BLaER1 (cell line): Measurements from ENCODE around the gene ZSCAN30.

Experiments
- H3K27ac ChIP-seq: shearing (Covaris generic); formaldehyde crosslinking; 2 replicates; pipeline ENCODE4 v1.8.1; 2022
- H3K27me3 ChIP-seq: shearing (Covaris generic); formaldehyde crosslinking; 2 replicates; pipeline ENCODE4 v1.8.1; 2022
- H3K36me3 ChIP-seq: shearing (Covaris generic); formaldehyde crosslinking; 2 replicates; pipeline ENCODE4 v1.8.1; 2022
- H3K4me1 ChIP-seq: shearing (Covaris generic); formaldehyde crosslinking; 2 replicates; pipeline ENCODE4 v1.8.1; 2022
- H3K4me2 ChIP-seq: shearing (Covaris generic); formaldehyde crosslinking; 2 replicates; pipeline ENCODE4 v1.8.1; 2022
- H3K4me3 ChIP-seq: shearing (Covaris generic); formaldehyde crosslinking; 2 replicates; pipeline ENCODE4 v1.8.1; 2022
- H3K9ac ChIP-seq: shearing (Covaris generic); formaldehyde crosslinking; 2 replicates; pipeline ENCODE4 v1.8.1; 2022
- H3K9me3 ChIP-seq: shearing (Covaris generic); formaldehyde crosslinking; 2 replicates; pipeline ENCODE4 v1.8.1; 2022
- H4K20me1 ChIP-seq: shearing (Covaris generic); formaldehyde crosslinking; 2 replicates; pipeline ENCODE4 v1.8.1; 2022
- Cebpa-rat ChIP-seq: shearing (Covaris generic); IDR thresholded peaks from 2 replicates; pipeline ENCODE4 v1.8.1; 2022

The ZSCAN30 gene

DNA sequence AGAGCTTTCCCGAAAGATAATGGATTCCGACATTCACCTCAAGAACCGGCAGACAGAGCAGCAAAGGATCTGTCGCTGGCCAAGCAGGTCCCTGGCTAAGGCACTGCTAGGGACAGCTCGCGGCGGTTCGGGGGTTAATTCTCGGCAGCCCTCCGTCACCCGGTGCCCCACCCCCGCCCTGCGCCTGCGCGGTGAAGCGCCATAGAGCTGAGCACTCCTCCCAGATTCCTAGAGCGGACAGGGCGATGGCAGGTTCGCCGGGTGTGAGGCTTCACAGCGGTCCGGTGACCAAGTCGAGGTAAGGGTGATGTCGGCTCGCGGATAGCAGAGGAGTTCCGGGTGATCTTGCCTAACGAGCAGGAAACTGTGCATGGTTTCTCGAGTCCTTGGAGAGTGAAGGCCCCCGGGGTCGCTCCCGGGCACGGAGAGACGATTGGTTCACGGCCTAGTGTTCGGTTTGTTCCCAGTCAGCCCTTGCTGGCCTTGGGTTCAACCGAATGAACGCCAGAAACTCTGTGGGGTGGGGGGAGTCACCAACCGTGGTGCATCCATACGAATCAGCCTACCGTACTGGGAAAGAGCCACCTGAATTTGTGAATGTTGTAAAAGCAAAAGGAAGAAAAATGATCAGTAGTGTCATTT lies at the start of gene ZSCAN30:
Gene ZSCAN30, minus strand, starts transcription at position 136 of the 642 bp plus-strand sequence. CDS start 25,877 bp downstream, outside the sequence.
- Histone ChIP-seq H3K9ac (peak within 1 kb of the TSS; percentile 84), H3K4me1 (peaks cover 26% of the 10 kb centered on the region), H3K4me3 (peak within 1 kb of the TSS; percentile 75), H3K36me3 (peaks cover 30% of the 10 kb centered on the region), H3K4me2 (peak within 1 kb of the TSS; percentile 91), H3K27me3 (no peaks in the 10 kb centered on the region), H3K27ac (peak within 1 kb of the TSS; percentile 83), H3K9me3 (peaks cover 20% of the 10 kb centered on the region), H4K20me1 (no peaks in the 10 kb centered on the region; the same call in 1 of the 2 replicates)
- TF ChIP-seq Cebpa-rat: no peak

DNA sequence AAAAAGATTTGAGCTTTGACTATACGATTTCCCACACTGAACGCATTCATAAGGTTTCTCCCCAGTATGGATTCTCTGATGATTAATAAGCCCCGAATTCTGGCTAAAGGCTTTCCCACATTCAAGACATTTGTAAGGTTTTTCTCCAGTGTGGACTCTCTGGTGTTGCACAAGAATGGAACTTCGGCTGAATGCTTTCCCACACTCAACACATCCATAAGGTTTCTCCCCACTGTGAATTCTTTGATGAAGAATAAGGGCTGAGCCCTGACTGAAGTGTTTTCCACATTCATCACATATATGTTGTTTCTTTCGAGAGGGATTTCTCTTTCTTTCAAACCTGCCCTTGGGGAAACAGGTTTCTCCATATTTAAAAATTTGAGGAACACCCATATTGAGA lies 47.3 kb upstream of the ZSCAN30 start:
- Histone ChIP-seq H3K27ac (no peak overlapping the region), H4K20me1 (peaks cover 91% of the 10 kb centered on the region), H3K9me3 (no peaks in the 10 kb centered on the region), H3K9ac (no peak overlapping the region), H3K4me2 (no peak overlapping the region), H3K27me3 (no peaks in the 10 kb centered on the region), H3K4me3 (no peak overlapping the region), H3K36me3 (peaks cover 97% of the 10 kb centered on the region), H3K4me1 (0 out of 2 replicates have a peak, but pooled peaks cover 5% of the 10 kb centered on the region)
- no peak for TF ChIP-seq Cebpa-rat

DNA sequence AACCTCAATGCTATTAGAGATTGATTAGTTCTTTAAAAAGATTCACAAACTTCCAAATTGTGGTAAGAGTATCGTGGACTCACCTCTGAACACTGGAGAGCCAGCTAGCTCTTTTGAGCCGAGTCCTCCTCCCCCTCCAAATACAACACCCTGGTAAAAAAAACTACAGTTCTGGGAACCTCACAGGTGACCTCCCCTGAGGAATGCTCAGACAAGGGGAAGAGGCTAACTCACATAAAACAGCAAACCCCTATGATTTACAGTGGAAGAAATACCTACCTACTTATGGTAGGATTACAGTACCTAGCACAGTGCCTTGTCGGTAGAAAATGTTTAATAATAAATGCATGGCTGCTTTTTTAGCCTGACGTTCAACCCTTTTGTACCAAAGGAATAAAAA lies 45.8 kb upstream of the ZSCAN30 start:
- no peak for TF ChIP-seq Cebpa-rat
- Histone ChIP-seq H4K20me1 (peaks cover 80% of the 10 kb centered on the region), H3K27ac (no peak overlapping the region), H3K9me3 (no peaks in the 10 kb centered on the region), H3K4me2 (no peak overlapping the region), H3K4me3 (no peak overlapping the region), H3K36me3 (peaks cover 97% of the 10 kb centered on the region), H3K4me1 (no peaks in the 10 kb centered on the region), H3K27me3 (no peaks in the 10 kb centered on the region), H3K9ac (no peak overlapping the region)

DNA sequence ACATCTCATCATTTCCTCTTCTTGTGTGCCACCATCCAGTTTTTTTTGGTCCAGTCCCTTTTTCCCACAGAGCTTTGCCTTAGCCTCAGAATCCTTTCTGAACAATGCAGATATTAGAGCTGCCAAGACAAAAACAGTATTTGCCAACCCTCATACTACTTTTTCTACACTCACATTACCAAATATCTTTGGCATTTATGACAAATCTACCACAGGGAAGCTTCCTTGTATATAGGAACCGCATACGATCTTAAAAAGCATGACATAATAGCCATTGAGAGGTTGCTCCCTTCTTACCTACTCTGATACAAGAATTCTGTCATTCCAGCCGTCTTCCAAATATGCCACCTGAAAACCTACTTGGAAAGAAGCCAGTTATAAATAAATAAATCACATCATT lies 44.8 kb upstream of the ZSCAN30 start:
- Histone ChIP-seq H4K20me1 (peaks cover 69% of the 10 kb centered on the region), H3K27ac (no peak overlapping the region), H3K9me3 (no peaks in the 10 kb centered on the region), H3K4me2 (no peak overlapping the region), H3K9ac (no peak overlapping the region), H3K27me3 (no peaks in the 10 kb centered on the region), H3K4me1 (no peaks in the 10 kb centered on the region), H3K4me3 (no peak overlapping the region), H3K36me3 (peaks cover 87% of the 10 kb centered on the region)
- no peak for TF ChIP-seq Cebpa-rat

DNA sequence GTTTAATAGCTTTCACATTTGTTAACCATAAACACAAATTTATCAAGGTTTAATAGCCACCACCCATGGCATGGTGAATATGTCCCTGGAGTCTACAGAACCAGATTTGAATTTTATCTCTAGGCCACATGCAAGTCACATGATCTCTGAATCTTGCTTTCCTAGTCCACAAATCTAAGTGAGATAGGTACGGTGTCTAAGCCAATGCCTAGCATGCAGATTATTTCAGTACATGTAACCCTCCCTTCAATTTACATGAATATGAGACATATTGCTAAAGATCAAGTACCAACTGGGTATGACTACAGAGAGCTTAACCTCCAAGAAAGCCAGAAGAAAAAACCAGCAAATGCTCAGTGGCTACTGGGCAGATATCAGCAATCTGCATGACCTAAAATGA lies 44.2 kb upstream of the ZSCAN30 start:
- Histone ChIP-seq H3K27ac (no peak overlapping the region), H3K9ac (no peak overlapping the region), H4K20me1 (peaks cover 63% of the 10 kb centered on the region), H3K4me2 (no peak overlapping the region), H3K27me3 (no peaks in the 10 kb centered on the region), H3K36me3 (peaks cover 81% of the 10 kb centered on the region), H3K9me3 (0 out of 2 replicates have a peak, but pooled peaks cover 4% of the 10 kb centered on the region), H3K4me1 (no peaks in the 10 kb centered on the region), H3K4me3 (no peak overlapping the region)
- TF ChIP-seq Cebpa-rat: no peak

DNA sequence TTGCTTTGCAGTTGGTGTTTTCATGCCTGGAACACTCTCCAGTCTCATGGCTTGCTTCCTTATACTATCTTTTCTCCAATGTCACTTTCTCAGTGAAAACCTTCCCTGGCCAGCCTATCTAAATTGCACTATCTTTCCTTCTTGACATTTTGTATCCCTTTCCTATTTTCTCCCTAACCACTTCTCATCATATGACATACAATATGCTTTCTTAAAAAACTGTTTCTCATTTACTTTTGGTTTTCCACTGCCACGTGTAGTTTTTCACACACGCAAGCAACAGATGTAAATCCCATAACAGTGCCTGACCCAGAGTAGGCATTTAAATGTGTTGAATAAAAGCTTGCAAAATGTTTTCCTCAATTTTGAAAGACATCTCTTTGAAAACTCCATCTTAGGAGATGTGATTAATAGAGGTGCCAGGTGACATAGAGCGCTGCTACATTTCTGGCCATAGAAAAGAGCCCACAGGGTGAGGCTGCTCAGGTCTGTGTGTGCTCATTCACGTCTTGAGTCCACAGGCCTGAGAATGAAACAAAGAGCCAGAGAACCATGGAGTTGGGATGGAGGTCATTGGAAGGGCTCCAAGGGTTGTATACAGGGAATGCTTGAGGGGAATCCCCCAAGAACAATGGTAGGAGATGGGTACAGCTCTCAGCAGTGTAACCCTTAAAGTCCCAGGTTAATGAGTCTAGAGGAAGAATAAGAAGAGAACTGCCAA lies 41.5 kb upstream of the ZSCAN30 start:
- Histone ChIP-seq H3K4me2 (no peak overlapping the region), H3K36me3 (peaks cover 55% of the 10 kb centered on the region), H3K4me3 (no peak overlapping the region), H3K27me3 (no peaks in the 10 kb centered on the region), H4K20me1 (peaks cover 36% of the 10 kb centered on the region), H3K27ac (no peak overlapping the region), H3K4me1 (no peaks in the 10 kb centered on the region), H3K9ac (no peak overlapping the region), H3K9me3 (0 out of 2 replicates have a peak, but pooled peaks cover 4% of the 10 kb centered on the region)
- no peak for TF ChIP-seq Cebpa-rat

DNA sequence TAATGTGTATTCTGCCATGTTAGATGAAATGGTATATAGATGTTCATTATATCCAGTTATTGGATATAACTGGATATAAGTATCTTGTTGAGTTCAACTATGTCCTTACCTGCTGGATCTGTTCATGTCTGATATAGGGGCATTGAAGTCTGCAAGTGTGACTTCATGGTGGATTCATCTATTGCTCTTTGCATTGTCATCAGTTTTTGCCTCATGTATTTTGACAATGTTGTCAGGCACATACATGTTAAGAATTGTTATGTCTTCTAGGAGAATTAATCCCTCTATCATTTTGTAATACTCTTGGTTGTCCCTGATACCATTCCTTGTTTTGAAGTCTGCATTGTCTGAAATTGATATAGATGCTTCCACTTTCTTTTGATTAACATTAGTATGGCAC lies 38.8 kb upstream of the ZSCAN30 start:
- no peaks in the 10 kb centered on the region for H3K4me1 ChIP-seq
- no peak overlapping the region for H3K4me3 ChIP-seq
- H3K27ac ChIP-seq: no peak overlapping the region
- peaks cover 29% of the 10 kb centered on the region for H3K36me3 ChIP-seq
- no peak for TF ChIP-seq Cebpa-rat
- 0 out of 2 replicates have a peak, but pooled peaks cover 4% of the 10 kb centered on the region for H3K9me3 ChIP-seq
- H3K27me3 ChIP-seq: no peaks in the 10 kb centered on the region
- H3K9ac ChIP-seq: no peak overlapping the region
- no peak overlapping the region for H3K4me2 ChIP-seq
- peaks cover 18% of the 10 kb centered on the region for H4K20me1 ChIP-seq

DNA sequence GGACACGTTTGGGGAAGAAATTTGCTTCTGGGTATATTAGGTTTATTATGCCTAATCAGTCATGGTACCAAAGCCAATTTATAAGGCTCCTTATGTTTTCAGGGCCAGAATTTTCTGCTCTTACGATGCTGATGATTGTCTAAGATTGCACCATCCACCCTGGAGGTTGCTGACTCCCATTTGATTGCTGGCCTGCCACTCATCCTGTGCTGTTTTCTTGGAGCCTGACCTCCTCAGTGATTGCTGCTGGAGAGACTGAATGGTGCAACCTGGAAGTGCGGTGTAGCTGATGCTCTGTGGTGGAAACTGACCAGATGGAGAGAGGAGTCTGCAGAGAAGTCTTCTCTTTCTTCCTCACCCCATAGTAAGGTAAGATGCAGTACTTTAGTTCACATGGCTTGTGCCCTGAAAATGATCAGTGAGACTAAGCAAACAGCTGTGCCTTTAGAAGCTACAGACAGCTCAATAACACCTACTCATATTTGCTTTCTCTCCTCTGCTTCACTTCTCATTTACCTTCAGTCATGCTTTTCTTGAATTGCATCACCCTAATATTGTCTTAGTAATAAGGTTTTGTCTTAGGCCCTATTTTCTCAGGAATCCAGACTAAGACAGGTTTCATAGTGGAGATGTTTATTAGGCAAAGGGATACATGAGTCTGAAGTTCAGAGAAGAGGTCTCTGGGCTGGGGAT lies 36.8 kb upstream of the ZSCAN30 start:
- Histone ChIP-seq H3K9ac (no peak overlapping the region), H3K9me3 (0 out of 2 replicates have a peak, but pooled peaks cover 4% of the 10 kb centered on the region), H3K4me2 (no peak overlapping the region), H3K27ac (no peak overlapping the region), H3K36me3 (peaks cover 9% of the 10 kb centered on the region), H4K20me1 (no peaks in the 10 kb centered on the region; the same call in 1 of the 2 replicates), H3K27me3 (no peaks in the 10 kb centered on the region), H3K4me1 (no peaks in the 10 kb centered on the region), H3K4me3 (no peak overlapping the region)
- no peak for TF ChIP-seq Cebpa-rat

DNA sequence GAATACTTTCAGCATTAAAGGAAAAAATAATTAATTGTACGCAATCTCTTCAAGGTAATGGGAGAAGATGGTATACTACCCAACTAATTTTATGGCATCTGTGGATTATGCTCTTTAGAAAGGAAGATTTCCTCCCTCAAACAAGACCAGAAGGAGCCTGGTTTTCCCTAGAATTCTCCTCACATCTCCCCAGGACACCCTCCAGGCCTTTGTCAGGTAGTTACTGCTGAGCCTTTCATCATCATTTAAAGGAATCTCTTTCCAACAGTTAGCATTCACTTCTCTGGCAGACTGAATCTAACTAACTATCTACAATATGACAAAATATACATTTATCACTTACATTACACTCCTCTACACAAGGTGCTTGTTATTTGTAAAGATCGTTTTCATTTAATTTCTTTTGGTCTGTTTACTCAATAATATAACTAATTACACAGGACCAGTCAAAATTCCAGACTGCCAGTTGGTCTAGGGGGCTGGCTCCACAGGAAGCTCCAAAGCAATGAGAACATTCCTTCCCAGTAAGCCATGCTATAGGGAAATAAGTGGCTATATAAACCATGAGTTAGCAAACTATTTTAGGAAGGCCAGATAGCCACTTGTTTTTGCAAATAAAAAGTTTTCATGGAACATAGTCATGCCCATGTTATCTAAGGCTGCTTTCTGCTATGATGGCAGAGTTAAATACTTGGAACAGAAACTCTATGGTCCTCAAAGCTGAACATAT lies 35.1 kb upstream of the ZSCAN30 start:
- Histone ChIP-seq H3K9me3 (0 out of 2 replicates have a peak, but pooled peaks cover 4% of the 10 kb centered on the region), H3K27me3 (no peaks in the 10 kb centered on the region), H3K4me3 (no peak overlapping the region), H3K4me1 (no peaks in the 10 kb centered on the region), H4K20me1 (no peaks in the 10 kb centered on the region), H3K9ac (no peak overlapping the region), H3K36me3 (no peaks in the 10 kb centered on the region), H3K4me2 (no peak overlapping the region), H3K27ac (no peak overlapping the region)
- no peak for TF ChIP-seq Cebpa-rat
